Activated T-helper 17 cell treated with anti-CD3 and anti-CD28 coated beads, Interleukin-2, amount 50 U/mL, for 72 hours (primary cell): ENCODE results near the gene AWAT2. TPM values are rescaled to one million over a fixed set of nuclear protein-coding genes. Genes with fewer than 3 reads are reported as not detected.

Experiments used
- ATAC-seq: fragments of 150-1000 bp; cut with Tn5 transposase; replicated peaks from 2 replicates; pipeline ENCODE4 v1.10.0; 2021; ENCODE audit warnings: mild to moderate bottlenecking, moderate library complexity
- H3K27ac Mint-ChIP-seq: one replicate; pipeline ENCODE4 v1.8.0; 2022; ENCODE audit warnings: mixed read lengths
- H3K27me3 Mint-ChIP-seq: one replicate; pipeline ENCODE4 v1.8.0; 2022; ENCODE audit warnings: mixed read lengths
- H3K36me3 Mint-ChIP-seq: one replicate; pipeline ENCODE4 v1.8.0; 2022; ENCODE audit warnings: low read depth, mild to moderate bottlenecking, mixed read lengths
- H3K4me1 Mint-ChIP-seq: one replicate; pipeline ENCODE4 v1.8.0; 2022; ENCODE audit warnings: mixed read lengths
- H3K4me3 Mint-ChIP-seq: one replicate; pipeline ENCODE4 v1.8.0; 2022; ENCODE audit warnings: mild to moderate bottlenecking, mixed read lengths
- H3K9me3 Mint-ChIP-seq: one replicate; pipeline ENCODE4 v1.8.0; 2022; ENCODE audit warnings: mixed read lengths
- total RNA-seq, 2 donors: library from RNA; stranded (reverse); gene quantifications; one replicate each; pipeline ENCODE4 v1.2.3, GENCODE V29; 2022

The AWAT2 gene
- total RNA-seq, 2 donors from 2014 or later, result not detected

- Mint-ChIP-seq H3K9me3 (no peaks in the 10 kb centered on the region), H3K27ac (no peak overlapping the region), H3K4me3 (no peak overlapping the region), H3K36me3 (no peaks in the 10 kb centered on the region), H3K27me3 (no peaks in the 10 kb centered on the region), H3K4me1 (no peaks in the 10 kb centered on the region)
- ATAC-seq, result no peak
Observed at GRCh38 chrX:70052895-70053615, 3.3 kb upstream of the AWAT2 start.

GRCh38 chrX:70049406-70049805 is 332 bp downstream of the AWAT2 start:
- Mint-ChIP-seq H3K4me3 (no peak overlapping the region), H3K36me3 (no peaks in the 10 kb centered on the region), H3K4me1 (no peaks in the 10 kb centered on the region), H3K9me3 (no peaks in the 10 kb centered on the region), H3K27ac (no peak overlapping the region), H3K27me3 (no peaks in the 10 kb centered on the region)
- no peak for ATAC-seq

GRCh38 chrX:70046978-70047377 is 2.8 kb downstream of the AWAT2 start:
- no peak overlapping the region for H3K4me3 Mint-ChIP-seq
- no peaks in the 10 kb centered on the region for H3K27me3 Mint-ChIP-seq
- no peak overlapping the region for H3K27ac Mint-ChIP-seq
- H3K9me3 Mint-ChIP-seq, result no peaks in the 10 kb centered on the region
- H3K4me1 Mint-ChIP-seq, result no peaks in the 10 kb centered on the region
- H3K36me3 Mint-ChIP-seq, result no peaks in the 10 kb centered on the region
- ATAC-seq, result no peak

GRCh38 chrX:70044541-70045245 is 5.0 kb downstream of the AWAT2 start:
- no peaks in the 10 kb centered on the region for H3K9me3 Mint-ChIP-seq
- H3K4me3 Mint-ChIP-seq, result no peak overlapping the region
- no peaks in the 10 kb centered on the region for H3K36me3 Mint-ChIP-seq
- ATAC-seq, result no peak
- no peak overlapping the region for H3K27ac Mint-ChIP-seq
- no peaks in the 10 kb centered on the region for H3K4me1 Mint-ChIP-seq
- no peaks in the 10 kb centered on the region for H3K27me3 Mint-ChIP-seq

- Mint-ChIP-seq H3K36me3 (no peaks in the 10 kb centered on the region), H3K27ac (no peak overlapping the region), H3K4me1 (no peaks in the 10 kb centered on the region), H3K9me3 (no peaks in the 10 kb centered on the region), H3K4me3 (no peak overlapping the region), H3K27me3 (no peaks in the 10 kb centered on the region)
- no peak for ATAC-seq
Observed at GRCh38 chrX:70043685-70044084, 6.1 kb downstream of the AWAT2 start.

- Mint-ChIP-seq H3K4me3 (no peak overlapping the region), H3K27me3 (no peaks in the 10 kb centered on the region), H3K27ac (no peak overlapping the region), H3K36me3 (no peaks in the 10 kb centered on the region), H3K9me3 (no peaks in the 10 kb centered on the region), H3K4me1 (no peaks in the 10 kb centered on the region)
- no peak for ATAC-seq
Observed at GRCh38 chrX:70042399-70043371, 7.1 kb downstream of the AWAT2 start.

GRCh38 chrX:70041993-70042392 is 7.7 kb downstream of the AWAT2 start:
- H3K27ac Mint-ChIP-seq, result no peak overlapping the region
- H3K27me3 Mint-ChIP-seq, result no peaks in the 10 kb centered on the region
- H3K4me3 Mint-ChIP-seq, result no peak overlapping the region
- no peaks in the 10 kb centered on the region for H3K36me3 Mint-ChIP-seq
- no peak for ATAC-seq
- no peaks in the 10 kb centered on the region for H3K9me3 Mint-ChIP-seq
- H3K4me1 Mint-ChIP-seq, result no peaks in the 10 kb centered on the region

- H3K27me3 Mint-ChIP-seq, result no peaks in the 10 kb centered on the region
- H3K4me1 Mint-ChIP-seq, result no peaks in the 10 kb centered on the region
- H3K27ac Mint-ChIP-seq, result no peak overlapping the region
- H3K9me3 Mint-ChIP-seq, result no peaks in the 10 kb centered on the region
- H3K4me3 Mint-ChIP-seq, result no peak overlapping the region
- ATAC-seq, result no peak
- no peaks in the 10 kb centered on the region for H3K36me3 Mint-ChIP-seq
Observed at GRCh38 chrX:70039758-70040157, 10.0 kb downstream of the AWAT2 start.

- no peak for ATAC-seq
- Mint-ChIP-seq H3K27me3 (no peaks in the 10 kb centered on the region), H3K36me3 (no peaks in the 10 kb centered on the region), H3K9me3 (no peaks in the 10 kb centered on the region), H3K4me3 (no peak overlapping the region), H3K4me1 (no peaks in the 10 kb centered on the region), H3K27ac (no peak overlapping the region)
Observed at GRCh38 chrX:70038951-70039350, 10.8 kb downstream of the AWAT2 start.

- ATAC-seq, result no peak
- H3K9me3 Mint-ChIP-seq, result no peaks in the 10 kb centered on the region
- H3K4me1 Mint-ChIP-seq, result no peaks in the 10 kb centered on the region
- no peak overlapping the region for H3K4me3 Mint-ChIP-seq
- no peak overlapping the region for H3K27ac Mint-ChIP-seq
- no peaks in the 10 kb centered on the region for H3K36me3 Mint-ChIP-seq
- H3K27me3 Mint-ChIP-seq, result no peaks in the 10 kb centered on the region
Observed at GRCh38 chrX:70038515-70038914, 11.2 kb downstream of the AWAT2 start.

GRCh38 chrX:70034646-70035045 is 15.1 kb downstream of the AWAT2 start:
- peaks cover 4% of the 10 kb centered on the region for H3K4me1 Mint-ChIP-seq
- H3K27me3 Mint-ChIP-seq, result no peaks in the 10 kb centered on the region
- H3K4me3 Mint-ChIP-seq, result no peak overlapping the region
- no peaks in the 10 kb centered on the region for H3K36me3 Mint-ChIP-seq
- H3K27ac Mint-ChIP-seq, result no peak overlapping the region
- H3K9me3 Mint-ChIP-seq, result no peaks in the 10 kb centered on the region
- ATAC-seq, result no peak

- no peaks in the 10 kb centered on the region for H3K36me3 Mint-ChIP-seq
- H3K4me3 Mint-ChIP-seq, result no peak overlapping the region
- ATAC-seq, result no peak
- H3K4me1 Mint-ChIP-seq, result peaks cover 4% of the 10 kb centered on the region
- H3K27ac Mint-ChIP-seq, result no peak overlapping the region
- no peaks in the 10 kb centered on the region for H3K27me3 Mint-ChIP-seq
- H3K9me3 Mint-ChIP-seq, result no peaks in the 10 kb centered on the region
Observed at GRCh38 chrX:70033348-70034051, 16.2 kb downstream of the AWAT2 start.

GRCh38 chrX:70032792-70033191 is 16.9 kb downstream of the AWAT2 start:
- H3K4me1 Mint-ChIP-seq, result peaks cover 4% of the 10 kb centered on the region
- H3K9me3 Mint-ChIP-seq, result no peaks in the 10 kb centered on the region
- H3K27ac Mint-ChIP-seq, result no peak overlapping the region
- no peak for ATAC-seq
- no peak overlapping the region for H3K4me3 Mint-ChIP-seq
- H3K36me3 Mint-ChIP-seq, result no peaks in the 10 kb centered on the region
- no peaks in the 10 kb centered on the region for H3K27me3 Mint-ChIP-seq

GRCh38 chrX:70030301-70030767 is 19.4 kb downstream of the AWAT2 start:
- no peaks in the 10 kb centered on the region for H3K9me3 Mint-ChIP-seq
- H3K4me3 Mint-ChIP-seq, result no peak overlapping the region
- H3K27me3 Mint-ChIP-seq, result no peaks in the 10 kb centered on the region
- ATAC-seq, result peak; percentile 80
- H3K4me1 Mint-ChIP-seq, result peaks cover 15% of the 10 kb centered on the region
- no peak overlapping the region for H3K27ac Mint-ChIP-seq
- H3K36me3 Mint-ChIP-seq, result no peaks in the 10 kb centered on the region
